ENCODE data around the gene ETFRF1. TPM values are rescaled to one million over a fixed set of nuclear protein-coding genes. Genes with fewer than 3 reads are reported as not detected.
A peak's percentile ranks its signal among the peaks of the same experiment; 100 is the strongest.

Gene ETFRF1
- total RNA-seq, 1 experiment from 2014 or later = 8.4 TPM

GRCh38 chr12:25190793-25191192, 4.2 kb upstream of the ETFRF1 start (continued):
- no peak for TF ChIP-seq ATF3 (IDR thresholded peaks at IDR 0.05)
- TF ChIP-seq CBX3 (IDR thresholded peaks at IDR 0.05; ENCODE audit: low read depth) = no peak
- TF ChIP-seq SP1 (IDR thresholded peaks at IDR 0.05; ENCODE audit: low read depth) = no peak
- TF ChIP-seq TCF7L2 (IDR thresholded peaks at IDR 0.05; ENCODE audit: borderline replicate concordance, extremely low read depth, insufficient read depth, insufficient read length) = no peak

- no peaks in the 10 kb centered on the region for H3K9me3 ChIP-seq (ENCODE audit: control insufficient read depth in 1 of 2, insufficient read depth in 1 of 2, low read depth in 1 of 2, low read length in 2 of 2)
- ChIA-PET CTCF (interaction anchor here (1.2 to 1.7 kb wide), 2 partner anchors 47 to 1420 kb away, joined by 3 to 5 read pairs; no protein-coding TSS in a partner anchor), POLR2A (interaction anchor here (1.9 kb wide), 1 partner anchor 190 kb away, joined by 8 read pairs; no protein-coding TSS in a partner anchor), RAD21 (ENCODE audit: low non-redundant PET in 1 of 2, low total read pairs in 2 of 2, uncharacterized antibody in 2 of 2, unreplicated experiment in 2 of 2) (no interaction called here)
- H3K4me2 ChIP-seq (ENCODE audit: low read length) = peak overlapping the region; percentile 93
- BruUV-seq (replicated peaks) = no TSS peak
- TF ChIP-seq SP1 (IDR thresholded peaks at IDR 0.05; ENCODE audit: low read depth) (no peak), REST (IDR thresholded peaks at IDR 0.05; ENCODE audit: low read depth) (no peak), EGR1 (IDR thresholded peaks at IDR 0.05; ENCODE audit: low read depth) (no peak), ZFX (IDR thresholded peaks at IDR 0.05) (no peak), JUND (IDR thresholded peaks at IDR 0.05) (no peak), POLR2AphosphoS5 (IDR thresholded peaks at IDR 0.05; ENCODE audit: low read depth, low read length) (no peak), ZNF274 (IDR thresholded peaks at IDR 0.05; ENCODE audit: low read depth, low read length) (no peak), ELF1 (IDR thresholded peaks at IDR 0.05; ENCODE audit: borderline replicate concordance, low read depth) (no peak), RAD21 (IDR thresholded peaks at IDR 0.05; ENCODE audit: low read depth) (no peak), EZH2phosphoT487 (IDR thresholded peaks at IDR 0.05; ENCODE audit: borderline replicate concordance) (no peak)
- intact Hi-C loops (cut with micrococcal nuclease) = no loop called here
- H3K79me2 ChIP-seq (ENCODE audit: insufficient read depth, low read length) = no peaks in the 10 kb centered on the region
- H3K27me3 ChIP-seq (ENCODE audit: insufficient read depth, low read length) = no peaks in the 10 kb centered on the region
- H4K20me1 ChIP-seq (ENCODE audit: insufficient read depth) = no peaks in the 10 kb centered on the region
- no peak overlapping the region for H3K27ac ChIP-seq (ENCODE audit: low read depth, low read length)
- peaks cover 8 to 21% of the 10 kb centered on the region in 2 experiments for H3K4me1 ChIP-seq (ENCODE audit: control insufficient read depth in 1 of 2, insufficient read depth in 2 of 2, low read length in 2 of 2)
- peak overlapping the region in 1 of 2 experiments; percentile 63; a peak in 3 of 4 replicates for H3K4me3 ChIP-seq (replicated peaks in 1 of 2; ENCODE audit: low read depth in 1 of 2, low read length in 2 of 2)
- DNase-seq (ENCODE audit: low read depth, low spot score) = no peak
- peak overlapping the region; percentile 71 for H3K9ac ChIP-seq (ENCODE audit: low read length)
- no peak for ATAC-seq
- H3K9me2 ChIP-seq (ENCODE audit: insufficient read depth) = no peaks in the 10 kb centered on the region
- no peak overlapping the region for H2AFZ ChIP-seq (ENCODE audit: low read depth, low read length, poor library complexity, severe bottlenecking)
- H3K36me3 ChIP-seq (ENCODE audit: control insufficient read depth in 1 of 2, insufficient read depth in 2 of 2, low read length in 2 of 2) = no peaks in the 10 kb centered on the region
Observed at GRCh38 chr12:25194214-25194613, 823 bp upstream of the ETFRF1 start.
